Measurements from ENCODE around the gene SNRPB. TPM values are rescaled to one million over a fixed set of nuclear protein-coding genes. Genes with fewer than 3 reads are reported as not detected.

The SNRPB gene
- total RNA-seq, 1 experiment from 2014 or later: 664 TPM

DNA sequence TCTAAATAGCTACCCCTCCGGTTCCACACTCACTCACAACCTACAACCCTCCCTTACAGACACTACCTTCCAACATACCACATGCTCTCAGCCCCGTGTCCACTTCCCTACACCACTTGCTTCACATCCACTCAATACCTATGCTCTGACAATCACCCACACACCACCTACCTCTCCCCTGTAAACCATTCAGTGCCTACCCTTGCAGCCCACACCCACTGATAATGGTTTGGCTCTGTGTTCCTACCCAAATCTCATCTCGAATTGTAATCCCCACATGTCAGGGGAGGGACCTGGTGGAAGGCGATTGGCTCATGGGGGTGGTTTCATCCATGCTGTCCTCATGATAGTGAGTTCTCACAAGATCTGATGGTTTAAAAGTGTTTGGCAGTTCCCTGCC lies 48.0 kb upstream of the SNRPB start:
- H2AFZ ChIP-seq (ENCODE audit: low read length): no peak overlapping the region
- no peaks in the 10 kb centered on the region for H3K36me3 ChIP-seq (ENCODE audit: low read depth, low read length)
- intact Hi-C loops (cut with micrococcal nuclease): no loop called here
- H3K79me2 ChIP-seq (ENCODE audit: low read length): no peaks in the 10 kb centered on the region
- H3K9ac ChIP-seq (ENCODE audit: low read length): no peak overlapping the region
- BruUV-seq (replicated peaks): no TSS peak
- H3K4me3 ChIP-seq (ENCODE audit: low read length): no peak overlapping the region
- no peak overlapping the region for H3K27ac ChIP-seq (ENCODE audit: low read length)
- DNase-seq: no peak
- H3K9me3 ChIP-seq (ENCODE audit: low read length): no peaks in the 10 kb centered on the region
- ATAC-seq: no peak
- H3F3A ChIP-seq (ENCODE audit: low read length, unreplicated experiment): no peaks in the 10 kb centered on the region
- no peak overlapping the region for H3K4me2 ChIP-seq (ENCODE audit: low read length)
- CTCF ChIA-PET: no interaction called here
- TF ChIP-seq EZH2 (IDR thresholded peaks at IDR 0.05; ENCODE audit: low read length, unreplicated experiment): no peak
- no peak for TF ChIP-seq EZH2phosphoT487 (IDR thresholded peaks at IDR 0.05; ENCODE audit: borderline replicate concordance, low read length)
- TF ChIP-seq, protein P1, sequence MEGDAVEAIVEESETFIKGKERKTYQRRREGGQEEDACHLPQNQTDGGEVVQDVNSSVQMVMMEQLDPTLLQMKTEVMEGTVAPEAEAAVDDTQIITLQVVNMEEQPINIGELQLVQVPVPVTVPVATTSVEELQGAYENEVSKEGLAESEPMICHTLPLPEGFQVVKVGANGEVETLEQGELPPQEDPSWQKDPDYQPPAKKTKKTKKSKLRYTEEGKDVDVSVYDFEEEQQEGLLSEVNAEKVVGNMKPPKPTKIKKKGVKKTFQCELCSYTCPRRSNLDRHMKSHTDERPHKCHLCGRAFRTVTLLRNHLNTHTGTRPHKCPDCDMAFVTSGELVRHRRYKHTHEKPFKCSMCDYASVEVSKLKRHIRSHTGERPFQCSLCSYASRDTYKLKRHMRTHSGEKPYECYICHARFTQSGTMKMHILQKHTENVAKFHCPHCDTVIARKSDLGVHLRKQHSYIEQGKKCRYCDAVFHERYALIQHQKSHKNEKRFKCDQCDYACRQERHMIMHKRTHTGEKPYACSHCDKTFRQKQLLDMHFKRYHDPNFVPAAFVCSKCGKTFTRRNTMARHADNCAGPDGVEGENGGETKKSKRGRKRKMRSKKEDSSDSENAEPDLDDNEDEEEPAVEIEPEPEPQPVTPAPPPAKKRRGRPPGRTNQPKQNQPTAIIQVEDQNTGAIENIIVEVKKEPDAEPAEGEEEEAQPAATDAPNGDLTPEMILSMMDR (conservative IDR thresholded peaks at IDR 0.05; ENCODE audit: low read depth, low read length): no peak
- H3K9me2 ChIP-seq (replicated peaks; ENCODE audit: low read length): no peaks in the 10 kb centered on the region
- no peaks in the 10 kb centered on the region for H3K27me3 ChIP-seq (ENCODE audit: low read length)
- no peaks in the 10 kb centered on the region for H4K20me1 ChIP-seq (ENCODE audit: low read length)
- POLR2A ChIA-PET (ENCODE audit: unreplicated experiment): no interaction called here
- no peaks in the 10 kb centered on the region for H3K4me1 ChIP-seq (ENCODE audit: insufficient read depth, low read length)

DNA sequence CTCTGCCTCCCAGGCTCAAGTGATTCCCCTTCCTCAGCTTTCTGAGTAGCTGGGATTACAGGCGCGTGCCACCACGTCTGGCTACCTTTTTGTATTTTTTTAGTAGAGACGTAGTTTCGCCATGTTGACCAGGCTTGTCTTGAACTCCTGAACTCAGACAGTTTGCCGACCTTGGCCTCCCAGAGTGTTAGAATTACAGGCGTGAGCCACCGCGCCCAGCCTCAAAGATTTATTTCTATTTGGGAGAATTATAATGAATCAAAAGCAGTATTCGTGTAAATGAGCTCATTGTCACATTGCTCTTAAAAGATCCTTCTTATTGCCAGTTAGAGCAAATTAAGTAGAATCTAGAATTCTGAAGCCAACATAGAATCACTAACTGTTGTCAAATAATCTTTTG lies 47.5 kb upstream of the SNRPB start:
- Histone ChIP-seq H3K4me3 (ENCODE audit: low read length) (no peak overlapping the region), H3K79me2 (ENCODE audit: low read length) (no peaks in the 10 kb centered on the region), H3F3A (ENCODE audit: low read length, unreplicated experiment) (no peaks in the 10 kb centered on the region), H3K27me3 (ENCODE audit: low read length) (no peaks in the 10 kb centered on the region), H3K4me2 (ENCODE audit: low read length) (no peak overlapping the region), H3K9me2 (replicated peaks; ENCODE audit: low read length) (no peaks in the 10 kb centered on the region), H3K36me3 (ENCODE audit: low read depth, low read length) (no peaks in the 10 kb centered on the region), H2AFZ (ENCODE audit: low read length) (no peak overlapping the region), H3K4me1 (ENCODE audit: insufficient read depth, low read length) (no peaks in the 10 kb centered on the region), H3K27ac (ENCODE audit: low read length) (no peak overlapping the region), H3K9ac (ENCODE audit: low read length) (no peak overlapping the region), H3K9me3 (ENCODE audit: low read length) (no peaks in the 10 kb centered on the region), H4K20me1 (ENCODE audit: low read length) (no peaks in the 10 kb centered on the region)
- intact Hi-C loops (cut with micrococcal nuclease): no loop called here
- no TSS peak for BruUV-seq (replicated peaks)
- DNase-seq: no peak
- TF ChIP-seq EZH2 (IDR thresholded peaks at IDR 0.05; ENCODE audit: low read length, unreplicated experiment): no peak
- TF ChIP-seq, protein P1 (conservative IDR thresholded peaks at IDR 0.05; ENCODE audit: low read depth, low read length): no peak
- TF ChIP-seq EZH2phosphoT487 (IDR thresholded peaks at IDR 0.05; ENCODE audit: borderline replicate concordance, low read length): no peak
- ChIA-PET CTCF (no interaction called here), POLR2A (ENCODE audit: unreplicated experiment) (no interaction called here)
- ATAC-seq: no peak

DNA sequence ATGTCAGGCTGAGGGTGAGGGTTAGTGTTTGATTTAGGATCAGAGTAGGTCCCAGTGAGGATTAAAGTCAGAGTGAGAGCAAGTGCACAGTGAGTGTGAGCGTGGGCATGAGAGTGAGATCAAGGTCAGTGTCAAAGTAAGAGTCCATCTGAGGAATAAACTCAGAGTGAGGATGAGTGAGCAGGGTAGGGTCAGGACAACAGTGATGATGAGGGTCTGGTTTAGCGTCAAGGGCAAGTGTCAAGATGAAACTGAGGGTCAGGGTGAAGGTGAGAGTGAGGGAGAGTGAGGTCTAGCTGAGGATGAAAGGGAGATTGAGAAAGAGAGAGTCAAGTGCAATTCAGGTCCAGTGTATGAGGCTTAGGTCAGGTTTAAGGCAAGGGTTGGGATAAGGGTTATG lies 45.8 kb upstream of the SNRPB start:
- TF ChIP-seq EZH2 (IDR thresholded peaks at IDR 0.05; ENCODE audit: low read length, unreplicated experiment) (no peak), EZH2phosphoT487 (IDR thresholded peaks at IDR 0.05; ENCODE audit: borderline replicate concordance, low read length) (no peak)
- TF ChIP-seq, protein P1 (conservative IDR thresholded peaks at IDR 0.05; ENCODE audit: low read depth, low read length): no peak
- ChIA-PET POLR2A (ENCODE audit: unreplicated experiment) (no interaction called here), CTCF (no interaction called here)
- Histone ChIP-seq H3K4me2 (ENCODE audit: low read length) (no peak overlapping the region), H3K9ac (ENCODE audit: low read length) (no peak overlapping the region), H3K4me1 (ENCODE audit: insufficient read depth, low read length) (no peaks in the 10 kb centered on the region), H2AFZ (ENCODE audit: low read length) (no peak overlapping the region), H3K27me3 (ENCODE audit: low read length) (peaks cover 4% of the 10 kb centered on the region; the same call in 1 of the 2 replicates), H3K9me3 (ENCODE audit: low read length) (no peaks in the 10 kb centered on the region), H3K9me2 (replicated peaks; ENCODE audit: low read length) (no peaks in the 10 kb centered on the region), H3K79me2 (ENCODE audit: low read length) (no peaks in the 10 kb centered on the region), H3K4me3 (ENCODE audit: low read length) (no peak overlapping the region), H3K36me3 (ENCODE audit: low read depth, low read length) (no peaks in the 10 kb centered on the region), H3F3A (ENCODE audit: low read length, unreplicated experiment) (no peaks in the 10 kb centered on the region), H3K27ac (ENCODE audit: low read length) (no peak overlapping the region), H4K20me1 (ENCODE audit: low read length) (no peaks in the 10 kb centered on the region)
- DNase-seq: no peak
- intact Hi-C loops (cut with micrococcal nuclease): no loop called here
- BruUV-seq (replicated peaks): no TSS peak
- ATAC-seq: no peak

All from PC-3 (cell line).